Ishikawa (cell line): Measurements from ENCODE around the gene NDUFB8.

Experiments
- CEBPB ChIP-seq: IDR thresholded peaks from 2 replicates; pipeline ENCODE4 v1.6.1; 2012
- CREB1 ChIP-seq: IDR thresholded peaks from 2 replicates; pipeline ENCODE4 v1.6.1; 2012; ENCODE audit warnings: low read depth
- EGR1 ChIP-seq: IDR thresholded peaks from 2 replicates; pipeline ENCODE4 v1.6.1; 2012
- EP300 ChIP-seq: IDR thresholded peaks from 2 replicates; pipeline ENCODE4 v1.6.1; 2012; ENCODE audit warnings: borderline replicate concordance
- FOXM1 ChIP-seq: IDR thresholded peaks from 2 replicates; pipeline ENCODE4 v1.6.1; 2012; ENCODE audit warnings: low read depth, borderline replicate concordance
- MAX ChIP-seq: IDR thresholded peaks from 2 replicates; pipeline ENCODE4 v1.6.1; 2012
- NFIC ChIP-seq: IDR thresholded peaks from 2 replicates; pipeline ENCODE4 v1.6.1; 2012
- RAD21 ChIP-seq: IDR thresholded peaks from 2 replicates; pipeline ENCODE4 v1.6.1; 2012; ENCODE audit warnings: low read depth
- TAF1 ChIP-seq: IDR thresholded peaks from 2 replicates; pipeline ENCODE4 v1.6.1; 2012; ENCODE audit warnings: low read depth, mild to moderate bottlenecking
- TCF12 ChIP-seq: IDR thresholded peaks from 2 replicates; pipeline ENCODE4 v1.6.1; 2012; ENCODE audit warnings: low read depth
- TEAD4 ChIP-seq: IDR thresholded peaks from 2 replicates; pipeline ENCODE4 v1.6.1; 2012
- YY1 ChIP-seq: IDR thresholded peaks from 2 replicates; pipeline ENCODE4 v1.6.1; 2012; ENCODE audit warnings: low read depth
- ZBTB7A ChIP-seq: IDR thresholded peaks from 2 replicates; pipeline ENCODE4 v1.6.1; 2012; ENCODE audit warnings: low read depth
- TF ChIP-seq, protein P1 (sequence below): IDR thresholded peaks from 2 replicates; pipeline ENCODE4 v1.6.1; 2012
- TF ChIP-seq, protein P2 (sequence below): IDR thresholded peaks from 2 replicates; pipeline ENCODE4 v1.6.1; 2012; ENCODE audit warnings: low read depth, mild to moderate bottlenecking

NDUFB8 gene

DNA sequence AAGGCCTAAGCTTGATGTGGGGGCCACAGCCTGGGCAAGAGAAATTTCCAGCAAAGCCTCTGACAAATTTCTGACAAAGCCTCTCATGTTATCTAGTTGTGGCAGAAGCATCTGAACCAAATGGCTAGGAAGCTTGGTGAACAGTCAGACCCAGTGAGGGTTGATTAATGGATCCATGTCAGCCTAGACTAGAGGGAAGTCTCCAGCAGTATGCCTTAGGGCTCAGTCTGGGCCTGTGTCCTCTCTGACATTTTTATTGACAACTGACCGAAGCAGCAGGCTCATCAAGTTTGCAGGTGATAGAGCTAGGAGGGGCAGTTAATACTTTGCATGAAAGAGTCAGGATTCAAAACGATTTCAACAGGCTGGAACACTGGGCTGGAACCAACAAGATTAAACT, 31.3 kb upstream of the NDUFB8 start:
- no peak for TF ChIP-seq CREB1
- no peak for TF ChIP-seq TEAD4
- TF ChIP-seq EGR1 = no peak
- no peak for TF ChIP-seq YY1
- no peak for TF ChIP-seq NFIC
- no peak for TF ChIP-seq ZBTB7A
- TF ChIP-seq, protein P1, sequence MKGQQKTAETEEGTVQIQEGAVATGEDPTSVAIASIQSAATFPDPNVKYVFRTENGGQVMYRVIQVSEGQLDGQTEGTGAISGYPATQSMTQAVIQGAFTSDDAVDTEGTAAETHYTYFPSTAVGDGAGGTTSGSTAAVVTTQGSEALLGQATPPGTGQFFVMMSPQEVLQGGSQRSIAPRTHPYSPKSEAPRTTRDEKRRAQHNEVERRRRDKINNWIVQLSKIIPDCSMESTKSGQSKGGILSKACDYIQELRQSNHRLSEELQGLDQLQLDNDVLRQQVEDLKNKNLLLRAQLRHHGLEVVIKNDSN = no peak
- no peak for TF ChIP-seq TCF12
- TF ChIP-seq, protein P2, sequence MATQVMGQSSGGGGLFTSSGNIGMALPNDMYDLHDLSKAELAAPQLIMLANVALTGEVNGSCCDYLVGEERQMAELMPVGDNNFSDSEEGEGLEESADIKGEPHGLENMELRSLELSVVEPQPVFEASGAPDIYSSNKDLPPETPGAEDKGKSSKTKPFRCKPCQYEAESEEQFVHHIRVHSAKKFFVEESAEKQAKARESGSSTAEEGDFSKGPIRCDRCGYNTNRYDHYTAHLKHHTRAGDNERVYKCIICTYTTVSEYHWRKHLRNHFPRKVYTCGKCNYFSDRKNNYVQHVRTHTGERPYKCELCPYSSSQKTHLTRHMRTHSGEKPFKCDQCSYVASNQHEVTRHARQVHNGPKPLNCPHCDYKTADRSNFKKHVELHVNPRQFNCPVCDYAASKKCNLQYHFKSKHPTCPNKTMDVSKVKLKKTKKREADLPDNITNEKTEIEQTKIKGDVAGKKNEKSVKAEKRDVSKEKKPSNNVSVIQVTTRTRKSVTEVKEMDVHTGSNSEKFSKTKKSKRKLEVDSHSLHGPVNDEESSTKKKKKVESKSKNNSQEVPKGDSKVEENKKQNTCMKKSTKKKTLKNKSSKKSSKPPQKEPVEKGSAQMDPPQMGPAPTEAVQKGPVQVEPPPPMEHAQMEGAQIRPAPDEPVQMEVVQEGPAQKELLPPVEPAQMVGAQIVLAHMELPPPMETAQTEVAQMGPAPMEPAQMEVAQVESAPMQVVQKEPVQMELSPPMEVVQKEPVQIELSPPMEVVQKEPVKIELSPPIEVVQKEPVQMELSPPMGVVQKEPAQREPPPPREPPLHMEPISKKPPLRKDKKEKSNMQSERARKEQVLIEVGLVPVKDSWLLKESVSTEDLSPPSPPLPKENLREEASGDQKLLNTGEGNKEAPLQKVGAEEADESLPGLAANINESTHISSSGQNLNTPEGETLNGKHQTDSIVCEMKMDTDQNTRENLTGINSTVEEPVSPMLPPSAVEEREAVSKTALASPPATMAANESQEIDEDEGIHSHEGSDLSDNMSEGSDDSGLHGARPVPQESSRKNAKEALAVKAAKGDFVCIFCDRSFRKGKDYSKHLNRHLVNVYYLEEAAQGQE = no peak
- TF ChIP-seq TAF1 = no peak
- TF ChIP-seq MAX = no peak
- no peak for TF ChIP-seq CEBPB
- TF ChIP-seq EP300 = no peak
- no peak for TF ChIP-seq RAD21
- TF ChIP-seq FOXM1 = no peak

DNA sequence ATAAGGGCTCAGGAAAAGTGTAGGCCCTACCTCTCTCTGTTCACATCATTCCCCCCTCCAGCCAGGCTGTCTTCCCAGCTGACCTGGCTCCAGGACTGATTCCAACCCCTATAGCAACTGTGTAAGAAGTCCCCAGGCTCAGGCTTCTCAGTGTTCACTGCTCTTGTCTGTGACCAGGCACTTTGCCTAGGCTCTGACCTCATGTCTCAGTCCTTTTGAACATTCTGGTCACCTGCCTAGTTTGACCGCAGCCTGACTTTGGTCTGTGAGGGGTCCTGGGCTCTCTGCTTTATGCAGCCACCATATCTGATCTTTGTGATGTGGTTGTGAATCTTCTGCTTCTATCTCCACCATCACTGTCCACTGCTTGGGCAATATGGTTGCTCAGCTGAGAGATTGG, 30.6 kb upstream of the NDUFB8 start:
- no peak for TF ChIP-seq CREB1

- TF ChIP-seq, protein P2 = no peak
- TF ChIP-seq CREB1 (no peak), TEAD4 (no peak), EP300 (no peak), CEBPB (no peak), NFIC (no peak), TAF1 (no peak), FOXM1 (no peak), YY1 (no peak), RAD21 (no peak), TCF12 (no peak), MAX (no peak), ZBTB7A (no peak), EGR1 (no peak)
- TF ChIP-seq, protein P1 = no peak
Measured at GRCh38 chr10:100554902-100555301, 25.2 kb upstream of the NDUFB8 start.

DNA sequence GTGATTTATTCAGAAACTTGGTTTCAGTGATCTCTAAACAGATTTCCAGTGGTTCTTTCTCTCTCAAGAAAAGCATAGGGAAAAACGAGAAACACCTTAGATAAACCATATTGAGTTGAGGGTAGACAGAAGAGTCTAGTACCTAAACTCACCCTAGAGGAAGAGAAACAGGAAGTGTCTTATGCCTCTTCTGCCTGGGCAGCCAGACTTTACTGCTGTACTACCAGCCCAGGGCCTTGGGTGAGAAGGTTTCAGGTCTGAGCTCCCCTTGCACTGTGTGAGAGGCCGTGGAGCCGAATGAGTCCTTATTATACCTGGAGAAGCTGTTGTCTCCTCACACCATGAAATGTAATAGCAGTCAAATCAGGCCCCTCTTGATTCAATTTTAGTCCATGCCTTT, 24.3 kb upstream of the NDUFB8 start:
- TF ChIP-seq, protein P2 = no peak
- TF ChIP-seq TCF12 (no peak), EP300 (no peak), EGR1 (no peak), RAD21 (no peak), NFIC (no peak), TEAD4 (no peak), MAX (no peak)

DNA sequence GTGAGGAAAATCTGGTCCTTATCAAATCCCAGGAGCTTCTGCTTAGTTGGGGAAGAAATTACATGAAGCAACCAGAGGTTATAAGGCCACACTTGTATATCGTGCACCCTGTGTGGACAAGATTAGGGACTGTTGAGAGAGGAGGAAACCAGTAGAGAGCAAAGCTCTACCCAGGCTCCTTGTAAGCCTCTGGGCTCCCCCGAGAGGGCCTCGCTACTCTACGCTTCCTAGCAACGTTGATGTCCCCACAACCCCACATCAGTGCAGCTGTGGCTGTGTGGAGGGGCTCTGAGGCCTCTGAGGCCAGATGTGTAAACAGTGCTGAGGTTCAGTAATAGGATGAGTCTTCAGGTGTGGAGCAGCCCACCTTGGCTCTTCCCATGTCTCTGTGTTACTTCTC, 22.1 kb upstream of the NDUFB8 start:
- no peak for TF ChIP-seq EGR1
- no peak for TF ChIP-seq TAF1
- TF ChIP-seq FOXM1 = no peak
- TF ChIP-seq TCF12 = no peak
- TF ChIP-seq, protein P1 = no peak
- no peak for TF ChIP-seq MAX
- TF ChIP-seq RAD21 = no peak
- TF ChIP-seq NFIC = no peak
- TF ChIP-seq, protein P2 = no peak
